Measurements from ENCODE around the gene MAP3K15. TPM values are rescaled to one million over a fixed set of nuclear protein-coding genes. Genes with fewer than 3 reads are reported as not detected.
A peak's percentile ranks its signal among the peaks of the same experiment; 100 is the strongest.

The MAP3K15 gene
- total RNA-seq, 1 donor from 2014 or later = 0.37 TPM

DNA sequence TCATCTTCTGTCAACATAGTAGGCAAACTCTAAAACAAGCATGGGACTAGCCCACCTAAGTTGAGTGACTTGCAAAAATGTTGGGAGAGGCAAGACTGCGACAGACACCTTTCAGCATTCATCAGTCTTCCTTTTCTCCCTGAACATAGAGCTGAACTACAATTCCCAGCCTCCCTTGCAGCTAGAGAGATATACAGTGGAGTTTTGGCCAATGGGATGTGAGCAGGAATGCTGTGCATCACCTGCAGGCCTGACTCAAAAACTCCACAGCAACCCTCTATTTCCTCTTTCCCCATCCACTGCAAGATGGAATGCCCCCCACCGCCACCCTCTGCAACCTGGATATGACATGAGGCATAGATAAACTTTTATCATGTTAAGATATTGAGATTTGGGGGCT, 105.0 kb downstream of the MAP3K15 start:
- no peaks in the 10 kb centered on the region for H3K27me3 Mint-ChIP-seq
- H3K9me3 Mint-ChIP-seq = no peaks in the 10 kb centered on the region
- intact Hi-C loops (cut with micrococcal nuclease) = no loop called here
- DNase-seq = no peak
- H3K4me1 Mint-ChIP-seq = no peaks in the 10 kb centered on the region
- no peaks in the 10 kb centered on the region for H3K36me3 Mint-ChIP-seq (ENCODE audit: low read depth)
- no peak overlapping the region for H3K4me3 Mint-ChIP-seq
- H3K27ac Mint-ChIP-seq = no peak overlapping the region

DNA sequence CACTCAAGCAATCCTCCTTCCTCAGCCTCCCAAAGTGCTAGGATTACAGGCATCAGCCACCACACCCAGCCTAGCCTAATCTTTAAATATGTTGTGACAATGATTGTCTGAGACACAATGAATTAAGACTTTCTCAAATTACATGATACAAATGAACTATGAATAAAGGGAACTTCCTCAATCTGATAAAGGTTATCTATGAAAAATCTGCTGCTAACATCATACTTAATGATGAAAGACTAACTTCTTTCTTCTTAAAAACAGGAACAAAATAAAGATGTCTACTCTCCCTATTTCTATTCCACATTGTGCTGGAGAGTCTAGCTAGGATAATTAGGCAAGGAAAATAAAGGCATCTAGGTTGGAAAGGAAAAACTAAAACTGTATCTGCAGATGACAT, 111.6 kb downstream of the MAP3K15 start:
- H3K9me3 Mint-ChIP-seq = no peaks in the 10 kb centered on the region
- no peak overlapping the region for H3K4me3 Mint-ChIP-seq
- H3K36me3 Mint-ChIP-seq (ENCODE audit: low read depth) = no peaks in the 10 kb centered on the region
- no peaks in the 10 kb centered on the region for H3K4me1 Mint-ChIP-seq
- no peak for DNase-seq
- H3K27ac Mint-ChIP-seq = no peak overlapping the region
- intact Hi-C loops (cut with micrococcal nuclease) = no loop called here
- peaks cover 9% of the 10 kb centered on the region for H3K27me3 Mint-ChIP-seq

DNA sequence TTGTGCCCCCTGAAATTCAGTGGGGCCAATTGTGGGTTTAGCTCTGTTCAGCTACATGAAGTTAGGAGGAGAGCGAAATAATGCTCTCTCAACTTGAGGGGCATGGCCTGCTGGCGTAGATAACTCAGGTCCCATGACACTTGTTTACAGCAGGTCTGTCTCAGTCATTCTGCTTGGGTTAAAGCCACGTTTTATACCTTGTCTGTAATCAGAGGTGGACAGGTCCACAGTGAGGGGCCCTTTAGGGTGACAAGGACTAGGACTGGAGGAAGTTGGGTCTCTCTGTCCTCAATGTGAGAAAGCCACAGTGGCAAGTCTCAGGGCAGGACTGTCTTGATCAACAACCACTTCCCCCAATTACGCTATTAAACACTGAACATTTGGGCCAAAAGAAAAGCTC, 122.6 kb downstream of the MAP3K15 start:
- Mint-ChIP-seq H3K36me3 (ENCODE audit: low read depth) (no peaks in the 10 kb centered on the region), H3K4me1 (no peaks in the 10 kb centered on the region), H3K9me3 (no peaks in the 10 kb centered on the region), H3K27me3 (no peaks in the 10 kb centered on the region), H3K4me3 (no peak overlapping the region), H3K27ac (no peak overlapping the region)
- intact Hi-C loops (cut with micrococcal nuclease) = no loop called here
- DNase-seq = no peak

DNA sequence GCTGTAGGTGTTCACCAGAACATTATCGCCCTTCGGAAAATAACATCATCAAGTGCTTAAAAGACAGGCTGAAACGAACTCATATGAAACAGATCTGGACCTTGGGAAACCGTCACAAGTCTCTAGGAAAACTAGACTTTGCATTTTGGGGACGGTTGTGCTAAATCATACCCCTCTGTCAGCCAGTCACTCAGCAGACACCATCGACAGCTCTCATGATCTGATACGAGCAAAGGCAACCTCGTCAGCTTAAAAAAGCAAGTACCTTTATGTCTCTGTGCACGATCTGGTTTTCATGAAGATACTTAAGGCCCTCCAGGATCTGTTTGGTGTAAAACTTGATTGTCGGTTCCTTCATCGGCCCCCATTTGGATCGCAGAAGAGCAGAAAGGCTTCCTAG, 123.2 kb downstream of the MAP3K15 start:
- no peak overlapping the region for H3K27ac Mint-ChIP-seq
- no peaks in the 10 kb centered on the region for H3K27me3 Mint-ChIP-seq
- intact Hi-C loops (cut with micrococcal nuclease) = no loop called here
- no peak for DNase-seq
- no peak overlapping the region for H3K4me3 Mint-ChIP-seq
- no peaks in the 10 kb centered on the region for H3K36me3 Mint-ChIP-seq (ENCODE audit: low read depth)
- H3K4me1 Mint-ChIP-seq = no peaks in the 10 kb centered on the region
- no peaks in the 10 kb centered on the region for H3K9me3 Mint-ChIP-seq

DNA sequence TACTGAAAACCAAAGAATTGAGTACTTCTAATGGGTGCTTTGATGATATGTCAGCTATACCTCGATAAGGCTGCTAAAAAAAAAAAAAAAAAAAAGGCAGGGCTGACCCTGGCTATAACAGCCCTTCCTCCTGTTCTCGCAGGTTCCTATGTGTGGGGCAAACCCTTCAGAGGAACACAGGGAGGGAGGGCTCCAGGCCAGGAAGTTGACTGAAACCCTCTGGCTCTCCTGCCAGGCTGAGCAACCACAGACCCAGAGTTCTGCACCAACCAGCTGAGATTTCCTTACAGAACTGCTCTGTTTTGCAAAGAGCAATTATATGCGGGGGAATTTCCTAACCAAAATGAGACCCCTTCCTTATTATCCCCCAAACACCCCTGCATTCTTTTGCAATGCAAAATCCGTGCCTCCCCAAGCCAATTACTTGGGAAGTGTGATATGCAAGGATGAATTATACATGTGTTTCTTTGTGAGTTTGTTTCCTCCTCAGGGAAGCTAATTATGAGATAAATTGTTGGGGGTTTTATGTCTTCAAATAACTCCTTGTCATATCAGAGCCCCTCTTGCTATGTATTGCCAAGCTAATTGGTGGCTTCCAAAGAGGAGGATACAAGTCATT, 126.0 kb downstream of the MAP3K15 start:
- Mint-ChIP-seq H3K9me3 (no peaks in the 10 kb centered on the region), H3K27me3 (no peaks in the 10 kb centered on the region), H3K4me1 (no peaks in the 10 kb centered on the region), H3K36me3 (ENCODE audit: low read depth) (no peaks in the 10 kb centered on the region), H3K27ac (no peak overlapping the region), H3K4me3 (no peak overlapping the region)
- intact Hi-C loops (cut with micrococcal nuclease) = no loop called here
- no peak for DNase-seq

DNA sequence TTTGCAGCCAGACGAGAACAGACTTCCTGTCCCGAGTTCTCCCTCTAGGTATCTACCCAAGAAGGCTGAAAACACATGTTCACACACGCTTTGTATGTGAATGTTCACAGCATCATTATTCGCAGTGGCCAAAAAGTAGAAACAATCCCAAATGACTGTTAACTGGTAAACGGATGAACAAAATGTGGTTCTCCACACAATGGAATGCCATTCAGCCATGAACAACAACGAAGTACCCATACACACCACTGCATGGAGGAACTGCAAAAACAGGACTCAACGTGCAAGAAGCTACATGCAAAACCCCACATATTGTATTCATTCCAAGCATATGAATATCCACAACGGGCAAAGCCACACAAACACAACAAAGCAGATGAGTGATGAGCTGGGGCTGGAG, 126.6 kb downstream of the MAP3K15 start:
- no peaks in the 10 kb centered on the region for H3K36me3 Mint-ChIP-seq (ENCODE audit: low read depth)
- H3K4me3 Mint-ChIP-seq = no peak overlapping the region
- no peaks in the 10 kb centered on the region for H3K9me3 Mint-ChIP-seq
- H3K27me3 Mint-ChIP-seq = no peaks in the 10 kb centered on the region
- no peak for DNase-seq
- no peak overlapping the region for H3K27ac Mint-ChIP-seq
- intact Hi-C loops (cut with micrococcal nuclease) = no loop called here
- no peaks in the 10 kb centered on the region for H3K4me1 Mint-ChIP-seq

DNA sequence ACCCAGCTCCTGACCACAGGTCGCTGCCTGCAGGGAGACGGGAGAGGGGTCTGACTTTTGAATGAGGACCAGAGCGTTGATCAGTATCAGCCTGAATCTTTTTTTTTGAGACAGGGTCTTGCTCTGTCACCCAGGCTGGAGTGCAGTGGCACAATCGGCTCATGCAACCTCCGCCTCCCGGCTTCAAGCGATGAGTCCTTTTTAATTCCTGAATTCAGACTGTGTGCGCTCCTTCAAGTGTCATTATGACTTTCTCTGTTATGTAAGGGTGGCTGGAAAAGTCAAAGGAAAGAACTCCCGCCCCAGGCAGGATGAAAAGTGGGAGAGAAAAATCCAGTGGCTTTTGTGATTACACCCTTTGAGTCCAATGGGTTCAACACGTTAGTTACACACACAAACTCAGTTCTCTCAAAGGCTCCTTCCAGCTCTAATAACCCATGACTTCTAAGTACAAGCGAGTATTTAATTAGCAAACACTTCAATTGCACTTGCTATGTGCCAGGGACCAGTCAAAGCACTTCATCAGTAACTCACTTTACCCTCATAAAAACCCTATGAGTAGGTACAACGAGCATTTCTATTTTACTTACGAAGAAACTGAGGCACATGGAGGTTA, 127.1 kb downstream of the MAP3K15 start:
- no peaks in the 10 kb centered on the region for H3K4me1 Mint-ChIP-seq
- intact Hi-C loops (cut with micrococcal nuclease) = no loop called here
- no peak overlapping the region for H3K27ac Mint-ChIP-seq
- no peak for DNase-seq
- H3K36me3 Mint-ChIP-seq (ENCODE audit: low read depth) = no peaks in the 10 kb centered on the region
- no peaks in the 10 kb centered on the region for H3K27me3 Mint-ChIP-seq
- H3K4me3 Mint-ChIP-seq = no peak overlapping the region
- no peaks in the 10 kb centered on the region for H3K9me3 Mint-ChIP-seq

DNA sequence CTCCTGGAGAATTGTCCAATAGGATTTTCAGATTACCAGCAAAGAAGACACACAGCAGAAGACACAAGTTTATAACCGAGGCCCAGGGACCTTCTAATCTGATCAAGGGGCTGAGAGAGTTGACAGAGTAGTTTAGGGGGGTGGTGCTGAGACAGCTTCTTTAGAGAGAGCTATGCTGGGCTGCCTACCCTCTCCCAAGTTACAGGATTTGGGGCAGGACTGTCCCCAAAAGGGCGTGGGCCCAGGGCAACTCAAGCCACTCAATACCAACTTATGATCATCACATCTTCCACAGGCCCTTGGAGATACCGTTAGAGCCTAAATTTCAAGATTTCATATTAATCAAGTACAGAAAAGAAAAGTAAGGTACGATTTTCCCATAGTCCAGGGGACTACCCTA, 128.6 kb downstream of the MAP3K15 start:
- Mint-ChIP-seq H3K9me3 (no peaks in the 10 kb centered on the region), H3K36me3 (ENCODE audit: low read depth) (no peaks in the 10 kb centered on the region), H3K4me3 (no peak overlapping the region), H3K27me3 (no peaks in the 10 kb centered on the region), H3K27ac (no peak overlapping the region), H3K4me1 (no peaks in the 10 kb centered on the region)
- intact Hi-C loops (cut with micrococcal nuclease) = no loop called here
- no peak for DNase-seq

DNA sequence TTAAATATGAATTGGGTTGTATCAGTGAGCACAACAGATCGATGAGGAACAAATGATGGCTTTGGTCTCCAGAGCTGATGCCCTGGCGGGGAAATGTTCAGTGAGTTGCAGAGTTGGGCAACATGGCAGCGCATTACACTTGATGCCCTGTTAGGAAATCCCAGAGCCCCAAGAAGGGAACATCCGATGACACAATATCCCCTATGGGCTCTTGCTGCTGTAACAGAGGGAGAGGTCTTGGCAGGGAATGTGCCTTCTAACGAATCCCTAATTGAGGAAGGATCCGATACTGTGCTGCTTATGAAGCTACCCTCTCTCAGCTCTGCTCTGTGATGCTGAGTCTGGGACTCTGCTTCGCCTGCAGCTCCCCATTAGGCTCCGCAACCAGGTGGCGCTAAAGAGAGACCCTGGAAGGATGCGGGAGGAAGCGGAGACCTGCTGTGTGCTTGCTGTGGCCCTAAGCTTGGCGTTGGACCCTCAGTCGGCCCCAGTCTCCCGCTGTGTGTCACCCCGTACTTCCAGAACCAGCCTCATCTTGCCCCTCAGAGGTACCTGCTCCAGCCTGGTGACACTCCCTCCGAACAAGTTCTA, 132.7 kb downstream of the MAP3K15 start:
- H3K4me1 Mint-ChIP-seq = no peaks in the 10 kb centered on the region
- H3K27ac Mint-ChIP-seq = no peak overlapping the region
- no peaks in the 10 kb centered on the region for H3K27me3 Mint-ChIP-seq
- H3K4me3 Mint-ChIP-seq = no peak overlapping the region
- intact Hi-C loops (cut with micrococcal nuclease) = no loop called here
- H3K36me3 Mint-ChIP-seq (ENCODE audit: low read depth) = no peaks in the 10 kb centered on the region
- H3K9me3 Mint-ChIP-seq = no peaks in the 10 kb centered on the region
- DNase-seq = peak; percentile 86

DNA sequence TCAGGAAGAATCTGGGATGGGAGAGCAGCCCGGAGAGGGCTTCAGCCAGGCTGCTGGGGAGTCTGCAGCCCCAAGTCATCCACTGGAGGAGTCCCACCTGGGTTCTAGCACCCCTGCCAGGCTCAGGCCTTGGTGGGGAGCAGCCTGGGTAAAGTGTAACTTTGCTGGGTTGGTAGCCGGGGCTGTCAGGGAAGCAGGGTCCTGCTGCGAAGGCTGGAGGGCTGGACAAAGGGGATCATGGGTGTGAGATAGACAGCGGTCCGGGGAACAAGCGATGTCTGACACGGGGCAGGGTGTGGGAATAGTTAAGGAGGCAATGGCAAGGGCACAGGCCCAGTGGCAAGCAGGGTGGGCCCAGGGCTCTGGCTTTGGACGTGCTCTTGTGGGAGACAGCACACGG, 134.0 kb downstream of the MAP3K15 start:
- Mint-ChIP-seq H3K27ac (no peak overlapping the region), H3K36me3 (ENCODE audit: low read depth) (no peaks in the 10 kb centered on the region), H3K27me3 (no peaks in the 10 kb centered on the region), H3K4me3 (no peak overlapping the region), H3K4me1 (no peaks in the 10 kb centered on the region), H3K9me3 (no peaks in the 10 kb centered on the region)
- intact Hi-C loops (cut with micrococcal nuclease) = no loop called here
- DNase-seq = no peak

DNA sequence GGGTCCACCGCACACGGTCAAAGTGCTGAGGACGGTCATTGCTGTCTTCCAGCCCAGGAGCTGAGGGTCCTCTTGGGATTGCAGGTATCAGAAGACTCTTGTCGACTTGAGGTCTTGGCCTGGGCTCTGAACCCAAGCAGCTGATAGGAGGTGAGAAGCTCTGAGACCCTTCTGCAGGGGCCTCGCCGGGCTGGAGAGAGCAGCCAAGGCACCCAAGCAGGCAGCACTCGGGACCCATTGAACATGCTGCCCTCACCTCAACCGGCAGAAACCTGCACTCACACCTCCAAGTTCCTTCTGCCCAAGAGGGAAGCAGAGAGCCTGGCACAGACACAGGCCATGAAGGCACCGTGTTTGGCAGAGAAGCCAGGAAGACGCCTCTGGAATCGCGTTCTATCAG, 137.5 kb downstream of the MAP3K15 start:
- H3K4me3 Mint-ChIP-seq = no peak overlapping the region
- no peaks in the 10 kb centered on the region for H3K36me3 Mint-ChIP-seq (ENCODE audit: low read depth)
- H3K27me3 Mint-ChIP-seq = peaks cover under 1% of the 10 kb centered on the region
- H3K27ac Mint-ChIP-seq = no peak overlapping the region
- no peak for DNase-seq
- intact Hi-C loops (cut with micrococcal nuclease) = loop anchor here (10.0 kb wide), 1 partner anchor 517 kb away; no protein-coding TSS in a partner anchor
- no peaks in the 10 kb centered on the region for H3K9me3 Mint-ChIP-seq
- H3K4me1 Mint-ChIP-seq = peaks cover under 1% of the 10 kb centered on the region

DNA sequence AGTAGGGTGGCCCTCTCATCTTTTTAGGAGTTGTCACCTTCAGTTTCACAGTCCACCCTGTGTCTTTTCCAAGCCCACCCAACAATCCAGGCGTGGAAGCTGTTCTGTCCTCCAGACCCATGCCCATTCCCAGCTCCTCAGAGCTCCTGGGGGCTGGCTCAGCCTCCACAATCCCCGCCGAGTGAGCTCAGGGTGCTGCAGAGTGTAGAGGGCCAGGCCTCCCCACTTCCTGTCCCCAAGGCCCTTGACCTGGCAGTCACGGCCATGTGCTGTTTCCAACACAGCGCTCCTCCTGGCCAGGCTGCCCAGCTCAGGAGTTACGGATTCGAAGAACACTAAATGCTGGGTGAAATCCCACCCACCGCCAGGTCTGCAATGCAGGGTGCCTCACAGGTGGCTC, 139.8 kb downstream of the MAP3K15 start:
- Mint-ChIP-seq H3K9me3 (no peaks in the 10 kb centered on the region), H3K4me1 (peaks cover 6% of the 10 kb centered on the region), H3K27ac (no peak overlapping the region), H3K36me3 (ENCODE audit: low read depth) (no peaks in the 10 kb centered on the region), H3K4me3 (no peak overlapping the region), H3K27me3 (peaks cover 2% of the 10 kb centered on the region)
- intact Hi-C loops (cut with micrococcal nuclease) = loop anchor here (10.0 kb wide), 1 partner anchor 519 kb away; no protein-coding TSS in a partner anchor
- no peak for DNase-seq

DNA sequence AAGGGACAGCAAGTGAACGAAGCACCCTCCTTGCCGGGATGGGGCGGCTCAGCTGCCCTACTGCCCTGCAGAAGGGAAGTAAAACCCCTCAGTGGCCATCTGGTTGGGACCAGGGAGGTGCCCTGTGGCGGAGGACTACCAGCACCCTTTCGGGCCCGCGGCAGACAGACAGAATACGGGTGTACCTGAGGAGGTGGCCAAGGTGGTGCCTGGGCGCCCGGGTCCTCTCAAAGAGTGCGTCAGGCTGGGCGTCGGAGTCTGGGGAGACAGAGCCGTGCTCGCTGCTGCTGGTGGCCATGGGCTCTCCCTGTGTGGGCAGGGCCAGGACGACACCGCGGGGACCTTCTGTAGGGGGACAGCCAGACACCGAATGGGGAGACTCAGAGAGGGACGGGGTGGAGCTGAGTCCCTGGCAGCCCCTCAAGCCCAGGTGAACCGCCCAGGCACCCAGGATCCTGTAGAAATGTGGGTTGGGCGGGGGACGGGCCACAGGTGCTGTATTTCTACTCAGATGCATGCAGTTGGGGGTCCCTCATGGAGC, 141.9 kb downstream of the MAP3K15 start:
- intact Hi-C loops (cut with micrococcal nuclease) = loop anchor here (5.0 to 10.0 kb wide), 2 partner anchors 521 to 694 kb away; no protein-coding TSS in a partner anchor
- peaks cover 6% of the 10 kb centered on the region for H3K4me1 Mint-ChIP-seq
- no peaks in the 10 kb centered on the region for H3K9me3 Mint-ChIP-seq
- H3K4me3 Mint-ChIP-seq = peak overlapping the region; percentile 26
- H3K36me3 Mint-ChIP-seq (ENCODE audit: low read depth) = no peaks in the 10 kb centered on the region
- H3K27ac Mint-ChIP-seq = no peak overlapping the region
- peaks cover 2% of the 10 kb centered on the region for H3K27me3 Mint-ChIP-seq
- DNase-seq = no peak

DNA sequence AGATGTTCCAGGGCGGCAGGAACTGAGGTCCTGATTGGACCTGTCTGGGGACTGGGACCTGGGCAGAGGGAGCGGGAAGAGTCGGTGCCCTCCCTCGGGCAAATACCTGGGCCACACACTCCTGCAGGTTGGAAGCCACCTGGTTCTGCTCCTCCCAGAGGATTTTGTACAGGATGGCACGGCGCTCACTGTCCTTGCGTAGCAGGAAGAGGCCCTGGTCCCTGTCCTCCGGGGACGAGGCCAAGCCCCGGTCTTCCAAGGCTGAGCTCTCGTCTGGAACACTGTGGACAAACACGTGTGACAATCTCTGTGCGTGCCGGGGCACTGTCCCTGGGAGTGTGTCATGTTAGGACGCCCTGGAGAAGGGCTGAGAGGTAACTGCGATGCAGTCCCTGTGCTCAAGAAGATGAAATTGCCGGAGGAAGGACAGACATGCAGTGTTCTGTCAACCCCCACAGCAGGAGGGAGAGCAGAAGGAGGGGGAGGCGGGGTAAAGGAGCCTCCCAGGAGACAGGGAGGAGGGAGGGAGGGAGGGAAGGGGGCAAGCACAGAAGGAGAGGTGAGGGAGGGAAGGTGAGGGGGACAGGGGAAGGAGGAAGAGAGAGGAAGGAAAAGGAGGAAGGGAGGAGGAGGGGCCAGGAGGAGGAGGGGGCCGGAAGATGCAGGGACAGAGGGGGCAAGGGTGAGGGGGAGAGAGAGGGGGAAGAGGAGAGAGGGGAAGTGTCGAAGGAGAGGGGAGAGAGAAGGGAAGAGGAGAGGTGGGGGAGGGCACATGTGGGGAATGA, 142.6 kb downstream of the MAP3K15 start:
- Mint-ChIP-seq H3K27me3 (peaks cover 2% of the 10 kb centered on the region), H3K9me3 (no peaks in the 10 kb centered on the region), H3K36me3 (ENCODE audit: low read depth) (no peaks in the 10 kb centered on the region), H3K4me3 (peak overlapping the region; percentile 87), H3K27ac (no peak overlapping the region), H3K4me1 (peaks cover 6% of the 10 kb centered on the region)
- intact Hi-C loops (cut with micrococcal nuclease) = loop anchor here (1.0 to 10.0 kb wide), 3 partner anchors 143 to 695 kb away; partner anchors contain the start of gene MAP3K15
- DNase-seq = peak; percentile 54

All from activated CD4-positive, alpha-beta T cell treated with anti-CD3 and anti-CD28 coated beads, Interleukin-2, amount 10 ng/mL, durations not matched to agents 24 days and 14 days (primary cell).